ENCODE measurements around the gene MTA1. TPM values are rescaled to one million over a fixed set of nuclear protein-coding genes. Genes with fewer than 3 reads are reported as not detected.

The MTA1 gene
- polyA plus RNA-seq, 3 donors: 122 to 156 (median 141) TPM

GRCh38 chr14:105421723-105422615 lies 2.3 kb downstream of the MTA1 start:
- DNase-seq: no peak

GRCh38 chr14:105422695-105423487 lies 3.3 kb downstream of the MTA1 start:
- DNase-seq: no peak

DNA sequence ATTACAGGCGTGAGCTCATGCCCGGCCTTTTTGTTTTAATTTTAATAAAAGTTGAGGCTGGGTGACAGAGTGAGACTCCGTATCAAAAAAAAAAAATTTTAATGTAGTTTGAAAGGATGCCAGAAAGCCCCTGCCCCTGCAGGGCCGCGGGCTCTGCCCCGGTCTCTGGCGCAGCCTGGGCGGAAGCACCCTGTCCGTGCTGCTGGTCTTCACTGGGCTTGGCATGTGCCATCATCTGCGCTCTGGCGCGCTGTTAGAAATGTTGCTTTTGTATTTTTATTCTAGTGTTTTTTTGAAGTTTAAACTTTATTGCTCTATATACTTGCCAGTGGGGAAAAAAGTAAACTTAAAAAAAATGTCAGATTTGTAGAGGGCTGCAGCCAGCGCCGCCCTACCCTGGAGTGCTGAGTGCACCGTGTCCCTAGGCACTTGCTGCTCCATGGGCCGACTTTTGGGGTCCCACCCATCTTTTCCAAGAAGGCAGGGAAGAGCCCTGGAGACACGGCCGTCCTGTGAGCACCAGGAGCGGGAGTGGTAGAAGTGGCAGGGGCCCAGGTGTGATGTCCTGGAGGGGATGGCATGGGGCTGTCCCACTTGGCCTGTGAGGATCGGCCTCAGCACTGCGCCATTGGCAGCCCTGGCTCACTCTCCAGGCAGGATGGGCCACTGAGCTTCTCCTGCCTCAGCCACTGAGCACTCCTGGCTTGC lies 4.0 kb downstream of the MTA1 start:
- no peak for DNase-seq

DNA sequence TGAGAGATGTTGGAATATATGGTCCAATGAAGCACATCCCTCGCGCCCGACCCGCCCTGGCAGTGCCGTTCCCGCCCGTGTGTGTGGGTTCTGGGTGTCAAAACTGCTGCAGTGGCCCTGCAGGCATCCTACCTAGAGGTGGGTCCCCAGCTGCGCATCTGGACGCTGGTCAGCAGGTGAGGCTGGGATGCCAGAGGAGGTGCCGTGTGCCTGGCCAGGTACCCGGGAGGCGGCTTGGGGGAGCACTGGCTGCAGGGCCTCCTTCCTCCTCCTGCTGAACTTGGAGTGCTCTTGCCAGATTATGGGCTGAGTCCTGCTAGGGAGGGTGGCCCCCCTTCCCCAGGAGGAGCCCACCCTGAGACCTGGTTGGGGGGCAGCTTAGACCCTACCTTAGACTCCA lies 5.2 kb downstream of the MTA1 start:
- DNase-seq: no peak

DNA sequence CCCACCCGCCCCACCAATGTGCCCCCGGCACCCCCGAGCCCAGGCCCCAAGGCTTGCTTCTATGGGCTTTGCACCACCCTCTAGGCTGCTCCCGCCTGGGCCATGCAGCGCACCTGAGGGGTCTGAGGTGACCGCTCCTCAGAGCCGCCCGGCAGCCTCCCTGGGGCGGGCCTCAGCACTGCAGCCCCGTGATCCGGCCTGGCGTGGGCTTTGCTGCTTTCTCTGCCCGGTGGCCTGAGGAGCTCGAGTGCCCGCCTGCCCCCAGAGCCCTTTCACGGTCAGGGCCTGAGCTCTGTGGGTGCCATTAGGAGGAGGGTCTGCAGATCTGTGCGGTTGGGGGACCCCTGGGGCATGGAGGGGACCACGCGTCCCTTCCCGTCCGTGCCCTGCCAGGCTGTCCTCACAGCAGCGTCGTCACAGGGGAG lies 6.2 kb downstream of the MTA1 start:
- no peak for DNase-seq

GRCh38 chr14:105426416-105427130 lies 6.9 kb downstream of the MTA1 start:
- no peak for DNase-seq

- DNase-seq: no peak
These were observed 7.8 kb downstream of the MTA1 start for GRCh38 chr14:105427412-105427811.

GRCh38 chr14:105427936-105428485 lies 8.4 kb downstream of the MTA1 start:
- no peak for DNase-seq

DNA sequence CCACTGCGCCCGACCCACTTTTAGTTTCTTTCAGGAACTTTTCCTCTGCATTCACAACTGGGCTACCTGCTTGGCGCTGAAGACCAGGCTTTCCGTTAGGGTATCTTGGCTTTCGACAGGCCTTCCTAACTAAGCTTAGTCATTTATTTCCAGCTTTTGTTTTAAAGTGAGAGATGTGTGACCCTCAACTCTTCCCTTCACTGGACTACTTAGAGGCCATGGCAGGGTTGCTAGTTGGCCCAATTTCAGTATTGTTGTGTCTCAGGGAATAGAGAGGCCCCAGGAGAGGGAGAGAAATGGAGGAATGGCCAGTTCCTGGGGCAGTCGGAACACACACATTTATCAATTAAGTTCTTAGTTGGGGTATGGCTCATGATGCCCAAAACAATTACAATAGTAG lies 10.4 kb downstream of the MTA1 start:
- DNase-seq: no peak

- no peak for DNase-seq
These were observed 10.9 kb downstream of the MTA1 start for GRCh38 chr14:105430565-105430964.

GRCh38 chr14:105431256-105431655 lies 11.6 kb downstream of the MTA1 start:
- DNase-seq: no peak

GRCh38 chr14:105432657-105433056 lies 13.0 kb downstream of the MTA1 start:
- DNase-seq: no peak

DNA sequence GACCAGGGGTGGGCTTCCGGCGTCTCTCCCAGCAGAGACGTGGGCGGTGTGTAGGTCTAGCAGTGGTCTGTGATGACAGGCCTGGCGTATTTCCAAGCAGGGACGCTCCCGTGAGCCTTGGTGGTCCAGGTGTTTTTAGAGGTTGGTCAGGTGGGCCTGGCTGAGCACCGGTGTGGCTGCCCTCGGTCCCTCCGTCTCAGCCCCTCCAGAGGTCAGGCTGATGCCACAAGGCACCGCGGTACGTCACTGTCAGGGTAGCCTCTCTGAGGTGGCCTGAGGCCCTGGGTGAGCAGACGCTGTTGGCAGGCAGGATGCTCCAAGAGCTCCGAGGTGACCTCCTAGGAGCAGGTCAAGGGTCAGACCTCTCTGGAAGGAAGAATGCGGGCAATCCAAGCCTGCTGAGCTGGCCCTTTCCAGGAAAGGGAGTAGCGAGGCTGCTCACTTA lies 13.6 kb downstream of the MTA1 start:
- no peak for DNase-seq

- no peak for DNase-seq
These were observed 16.8 kb downstream of the MTA1 start for GRCh38 chr14:105436402-105436801.

DNA sequence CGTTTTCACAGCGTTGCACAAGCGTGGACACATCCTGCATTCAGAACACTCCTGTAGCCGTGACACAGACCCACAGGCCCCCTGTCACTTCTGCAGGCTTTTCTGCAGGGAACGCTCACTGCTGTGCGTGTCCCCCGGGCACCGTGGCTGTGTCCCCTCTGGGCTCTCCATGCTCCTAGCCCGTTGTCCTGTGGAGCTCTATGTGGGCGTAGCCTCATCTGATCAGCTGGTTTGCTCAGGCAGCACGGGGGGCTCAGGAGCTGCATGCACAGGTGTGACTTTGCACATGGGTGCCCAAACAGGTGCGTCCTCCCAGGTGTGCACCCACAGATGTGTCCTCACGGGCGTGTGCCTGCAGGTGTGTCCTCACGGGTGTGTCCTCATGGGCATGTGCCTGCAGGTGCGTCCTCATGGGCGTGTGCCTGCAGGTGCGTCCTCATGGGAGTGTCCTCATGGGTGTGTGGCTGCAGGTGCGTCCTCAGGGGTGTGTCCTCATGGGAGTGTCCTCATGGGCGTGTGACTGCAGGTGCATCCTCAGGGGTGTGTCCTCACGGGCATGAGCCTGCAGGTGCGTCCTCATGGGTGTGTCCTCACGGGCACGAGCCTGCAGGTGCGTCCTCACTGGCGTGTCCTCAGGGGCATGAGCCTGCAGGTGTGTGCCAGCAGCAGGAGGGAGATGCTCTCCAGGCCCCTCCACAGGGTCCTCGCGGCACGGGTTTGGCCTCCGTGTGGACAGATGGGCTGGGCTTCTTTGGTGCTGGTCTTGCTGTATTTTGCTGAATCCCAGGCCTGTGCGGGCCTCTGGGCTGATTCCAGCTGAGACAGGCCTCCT lies 17.5 kb downstream of the MTA1 start:
- no peak for DNase-seq

GRCh38 chr14:105437723-105438500 lies 18.3 kb downstream of the MTA1 start:
- no peak for DNase-seq

- DNase-seq: no peak
These were observed 19.6 kb downstream of the MTA1 start for GRCh38 chr14:105439179-105439578.

- DNase-seq: no peak
These were observed 20.3 kb downstream of the MTA1 start for GRCh38 chr14:105439710-105440553.

DNA sequence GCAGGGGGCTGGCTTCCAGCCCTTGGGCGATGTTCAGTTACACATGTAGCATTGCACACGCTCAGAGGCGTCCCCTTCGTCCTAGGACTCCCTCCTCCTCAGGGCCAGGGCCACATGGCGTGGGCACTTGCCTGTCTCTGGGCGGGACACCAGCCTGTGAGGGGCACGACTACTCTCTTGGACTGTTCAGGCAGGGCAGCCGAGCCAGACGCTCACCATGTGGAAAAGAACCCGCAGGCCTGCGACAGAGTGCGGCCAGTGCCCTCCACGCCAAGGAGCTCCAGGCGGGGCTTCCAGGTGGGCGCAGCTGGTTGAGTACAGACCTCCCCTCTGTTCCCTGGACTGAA lies 20.9 kb downstream of the MTA1 start:
- DNase-seq: no peak

Data from renal pelvis (tissue), 4 donors.